ENCODE results near the gene TPM4. TPM values are rescaled to one million over a fixed set of nuclear protein-coding genes. Genes with fewer than 3 reads are reported as not detected.

The TPM4 gene
- total and polyA plus RNA-seq, 2 of the 13 experiments (the other 11 are each of a cell fraction or from before 2014, with no cell fraction given): 180 to 188 TPM

- intact Hi-C loops (cut with micrococcal nuclease; ENCODE audit: unreplicated experiment): loop anchor here (2.0 kb wide), 1 partner anchor 40 kb away; the partner anchor contains the start of gene RAB8A
- no TSS peak for BruUV-seq (replicated peaks)
- peak overlapping the region; percentile 84 for H2AFZ ChIP-seq (ENCODE audit: low read length)
- TF ChIP-seq, protein P1, sequence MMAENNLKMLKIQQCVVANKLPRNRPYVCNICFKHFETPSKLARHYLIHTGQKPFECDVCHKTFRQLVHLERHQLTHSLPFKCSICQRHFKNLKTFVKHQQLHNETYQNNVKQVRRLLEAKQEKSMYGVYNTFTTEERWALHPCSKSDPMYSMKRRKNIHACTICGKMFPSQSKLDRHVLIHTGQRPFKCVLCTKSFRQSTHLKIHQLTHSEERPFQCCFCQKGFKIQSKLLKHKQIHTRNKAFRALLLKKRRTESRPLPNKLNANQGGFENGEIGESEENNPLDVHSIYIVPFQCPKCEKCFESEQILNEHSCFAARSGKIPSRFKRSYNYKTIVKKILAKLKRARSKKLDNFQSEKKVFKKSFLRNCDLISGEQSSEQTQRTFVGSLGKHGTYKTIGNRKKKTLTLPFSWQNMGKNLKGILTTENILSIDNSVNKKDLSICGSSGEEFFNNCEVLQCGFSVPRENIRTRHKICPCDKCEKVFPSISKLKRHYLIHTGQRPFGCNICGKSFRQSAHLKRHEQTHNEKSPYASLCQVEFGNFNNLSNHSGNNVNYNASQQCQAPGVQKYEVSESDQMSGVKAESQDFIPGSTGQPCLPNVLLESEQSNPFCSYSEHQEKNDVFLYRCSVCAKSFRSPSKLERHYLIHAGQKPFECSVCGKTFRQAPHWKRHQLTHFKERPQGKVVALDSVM (CRISPR knock-in tag; IDR thresholded peaks at IDR 0.05): peak; percentile 68
- TF ChIP-seq ZMYM3 (CRISPR knock-in tag; IDR thresholded peaks at IDR 0.05) (peak; percentile 95), ADNP (CRISPR knock-in tag; IDR thresholded peaks at IDR 0.05) (peak; percentile 55; the same call in 1 of the 2 replicates), KDM1A (CRISPR knock-in tag; IDR thresholded peaks at IDR 0.05) (peak; percentile 89), HDAC2 (CRISPR knock-in tag; IDR thresholded peaks at IDR 0.05) (0 out of 2 replicates have a peak, but pooled peaks have one; percentile 8), ZNF432 (CRISPR knock-in tag; IDR thresholded peaks at IDR 0.05; ENCODE audit: borderline replicate concordance) (no peak), ZMYM2 (CRISPR knock-in tag; IDR thresholded peaks at IDR 0.05) (peak; percentile 26; the same call in 1 of the 2 replicates), ZNF121 (CRISPR knock-in tag; IDR thresholded peaks at IDR 0.05) (peak; percentile 90), ZBTB4 (CRISPR knock-in tag; IDR thresholded peaks at IDR 0.05; ENCODE audit: borderline replicate concordance) (no peak), MEIS1 (CRISPR knock-in tag; IDR thresholded peaks at IDR 0.05; ENCODE audit: borderline replicate concordance) (0 out of 2 replicates have a peak, but pooled peaks have one; percentile 1), ARNT (IDR thresholded peaks at IDR 0.05) (no peak), ZNF629 (CRISPR knock-in tag; conservative IDR thresholded peaks at IDR 0.05) (peak; percentile 99), POLR2G (IDR thresholded peaks at IDR 0.05; ENCODE audit: low read depth, low read length) (peak; percentile 4; the same call in 1 of the 2 replicates)
Observed at GRCh38 chr19:16071072-16071691, 5.1 kb upstream of the TPM4 start.

More at GRCh38 chr19:16071072-16071691, 5.1 kb upstream of the TPM4 start:
- FAIRE-seq (no peak), ATAC-seq (no peak), DNase-seq (ENCODE audit: low spot score) (no peak)
- Histone ChIP-seq H3K79me2 (ENCODE audit: insufficient read depth, low read length) (no peaks in the 10 kb centered on the region), H4K20me1 (ENCODE audit: insufficient read depth, low read length) (no peaks in the 10 kb centered on the region), H3K4me1 (ENCODE audit: insufficient read depth, low read length) (peaks cover 79% of the 10 kb centered on the region), H3K9me3 (ENCODE audit: low read length) (no peaks in the 10 kb centered on the region), H3K4me2 (ENCODE audit: low read depth, low read length) (peak overlapping the region; percentile 91), H3K36me3 (replicated peaks in 1 of 2; ENCODE audit: control insufficient read depth in 1 of 2, insufficient read depth in 2 of 2, low read length in 2 of 2) (no peaks in the 10 kb centered on the region), H3K4me3 (replicated peaks in 1 of 3; ENCODE audit: insufficient read depth in 1 of 3, low read depth in 2 of 3, low read length in 3 of 3) (peak overlapping the region in 1 of 3 experiments; percentile 61; a peak in 2 of 6 replicates), H3K27ac (ENCODE audit: extremely low read length, insufficient read depth, low read length) (peak overlapping the region; percentile 68), H3K9ac (ENCODE audit: insufficient read depth, low read depth, low read length) (peak overlapping the region; percentile 73), H3K27me3 (ENCODE audit: control insufficient read depth in 1 of 2, insufficient read depth in 2 of 2, low read length in 2 of 2) (no peaks in the 10 kb centered on the region)
- WGBS (ENCODE audit: low lambda C conversion rate): 73% methylated on average over 8 of the region's 9 CpGs
- ChIA-PET POLR2A (interaction anchor here (0.7 to 2.8 kb wide), 13 partner anchors 8 to 114 kb away, joined by 3 to 18 read pairs (median 5); partner anchors contain the start of genes FAM32A and RAB8A), CTCF (ENCODE audit: low intra/inter-chr PET ratio, low total read pairs) (no interaction called here)
- in situ Hi-C loops (cut with HindIII; ENCODE audit: extremely low pct_ligation_motif_present, low pct_unique_long_range_greater_than_20kb): no loop called here

Measured in HepG2 (cell line).